ENCODE measurements around the gene ABI3.
"Not testable (repeated sequence)": the region's sequence is repeated elsewhere in the genome, so short reads cannot be mapped to it uniquely, and the experiment has no call there.

ABI3 gene

DNA sequence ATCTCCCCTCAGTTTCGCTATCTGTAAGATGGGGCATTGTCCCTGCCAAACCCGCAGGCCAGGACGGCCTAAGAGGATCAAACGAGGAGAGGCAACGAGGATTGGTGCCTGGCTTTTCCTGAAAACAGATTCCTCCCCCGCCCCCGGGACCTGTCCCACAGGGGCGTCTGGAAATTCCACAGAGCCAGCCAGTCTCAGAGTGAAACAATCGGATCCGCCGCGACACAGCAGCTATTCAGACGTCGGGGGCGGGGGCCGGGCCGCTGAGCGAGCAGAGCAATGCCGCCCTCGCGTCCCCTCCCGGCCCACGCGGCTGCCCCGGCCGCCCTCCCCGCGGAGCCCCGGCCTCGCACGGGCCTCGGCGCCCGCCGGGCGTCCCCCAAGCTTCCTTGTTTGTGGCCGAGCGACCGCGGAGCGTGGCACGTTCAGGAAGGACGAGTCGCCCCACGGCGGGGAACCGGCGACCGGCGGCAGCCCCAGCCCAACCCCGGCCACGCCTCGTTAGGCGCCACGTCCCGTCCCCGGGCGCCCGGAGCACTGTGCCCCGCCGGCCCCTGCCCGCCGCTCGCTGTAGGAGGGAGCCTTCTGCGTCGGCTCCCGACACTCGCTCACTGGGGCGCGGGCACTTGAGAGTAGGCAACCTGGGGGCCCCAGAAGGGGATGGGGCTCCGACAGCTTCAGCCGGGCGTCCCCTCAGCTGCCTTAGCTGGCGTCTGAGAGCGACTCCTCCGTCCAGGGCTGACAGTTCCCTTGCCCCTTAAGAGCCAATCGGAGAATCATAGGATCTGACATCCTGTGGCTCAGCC, 49.7 kb downstream of the ABI3 start:
- Mint-ChIP-seq H3K27ac (peak overlapping the region; percentile 24 to 66 (median 64)), H3K4me1 (peaks cover 4% of the 10 kb centered on the region), H3K27me3 (ENCODE audit: low read depth) (peaks cover 16% of the 10 kb centered on the region), H3K9me3 (no peaks in the 10 kb centered on the region), H3K36me3 (ENCODE audit: low read depth) (no peaks in the 10 kb centered on the region), H3K4me3 (peak overlapping the region; percentile 80 to 82 (median 81))
- no peak for TF ChIP-seq CTCF (IDR thresholded peaks at IDR 0.05; ENCODE audit: unreplicated experiment in 3 of 3)

- Mint-ChIP-seq H3K36me3 (ENCODE audit: low read depth) (no peaks in the 10 kb centered on the region), H3K27me3 (ENCODE audit: low read depth) (peaks cover 11% of the 10 kb centered on the region), H3K9me3 (no peaks in the 10 kb centered on the region), H3K27ac (peak overlapping the region; percentile 24 to 66 (median 64)), H3K4me1 (peaks cover 4% of the 10 kb centered on the region), H3K4me3 (peak overlapping the region; percentile 80 to 82 (median 81))
- TF ChIP-seq CTCF (IDR thresholded peaks at IDR 0.05; ENCODE audit: unreplicated experiment in 3 of 3), result no peak
These were observed 50.3 kb downstream of the ABI3 start for GRCh38 chr17:49260817-49261291.

DNA sequence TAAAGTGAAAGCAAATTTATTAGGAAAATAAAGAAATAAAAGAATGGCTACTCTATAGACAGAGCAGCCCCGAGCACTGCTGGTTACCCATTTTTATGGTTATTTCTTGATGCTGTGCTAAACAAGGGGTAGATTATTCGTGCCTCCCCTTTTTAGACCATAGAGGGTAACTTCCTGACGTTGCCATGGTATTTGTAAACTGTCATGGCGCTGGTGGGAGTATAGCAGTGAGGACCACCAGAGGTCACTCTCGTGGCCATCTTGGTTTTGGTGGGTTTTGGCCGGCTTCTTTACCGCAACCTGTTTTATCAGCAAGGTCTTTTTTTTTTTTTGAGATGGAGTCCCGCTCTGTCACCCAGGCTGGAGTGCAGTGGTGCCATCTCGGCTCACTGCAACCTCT, 51.0 kb downstream of the ABI3 start:
- not testable (repeated sequence) for H3K9me3 Mint-ChIP-seq

GRCh38 chr17:49266233-49266632, 55.7 kb downstream of the ABI3 start:
- H3K9me3 Mint-ChIP-seq, result no peaks in the 10 kb centered on the region
- TF ChIP-seq CTCF (IDR thresholded peaks at IDR 0.05; ENCODE audit: unreplicated experiment in 3 of 3), result no peak
- H3K4me1 Mint-ChIP-seq, result peaks cover 2% of the 10 kb centered on the region
- H3K27me3 Mint-ChIP-seq (ENCODE audit: low read depth), result peaks cover 7% of the 10 kb centered on the region
- no peak overlapping the region for H3K27ac Mint-ChIP-seq
- H3K36me3 Mint-ChIP-seq (ENCODE audit: low read depth), result no peaks in the 10 kb centered on the region
- H3K4me3 Mint-ChIP-seq, result no peak overlapping the region

More for the DNA sequence above, 51.0 kb downstream of the ABI3 start:
- H3K4me3 Mint-ChIP-seq, result peak overlapping the region; percentile 80 to 82 (median 81)
- not testable (repeated sequence) for H3K36me3 Mint-ChIP-seq (ENCODE audit: low read depth); H3K4me1 Mint-ChIP-seq
- H3K27me3 Mint-ChIP-seq (ENCODE audit: low read depth), result peaks cover 11% of the 10 kb centered on the region
- H3K27ac Mint-ChIP-seq, result peak overlapping the region in 1 of 3 experiments; percentile 24

DNA sequence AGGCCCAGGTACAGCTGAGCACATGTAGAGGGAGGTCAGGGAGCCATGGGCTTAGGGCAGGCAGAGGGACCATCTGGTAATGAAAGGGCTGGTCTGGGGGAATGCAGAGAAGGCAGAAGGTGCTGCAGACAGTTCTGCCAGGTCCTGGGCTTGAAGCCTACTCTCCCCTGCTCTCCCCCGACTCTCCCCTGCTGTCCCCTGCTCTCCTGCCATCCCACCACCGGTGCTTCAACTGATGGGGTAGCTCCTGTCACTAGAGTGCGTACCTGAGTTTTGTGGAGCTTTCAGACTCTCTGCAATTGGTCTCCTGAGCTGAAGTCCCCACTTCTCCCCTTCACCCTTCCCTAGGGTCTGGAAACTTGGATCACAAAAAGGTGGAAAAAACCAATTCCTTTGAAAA, 57.4 kb downstream of the ABI3 start:
- no peak for TF ChIP-seq CTCF (IDR thresholded peaks at IDR 0.05; ENCODE audit: unreplicated experiment in 3 of 3)
- no peaks in the 10 kb centered on the region for H3K9me3 Mint-ChIP-seq
- H3K27me3 Mint-ChIP-seq (ENCODE audit: low read depth), result peaks cover 4% of the 10 kb centered on the region
- H3K4me3 Mint-ChIP-seq, result no peak overlapping the region
- H3K36me3 Mint-ChIP-seq (ENCODE audit: low read depth), result no peaks in the 10 kb centered on the region
- no peaks in the 10 kb centered on the region for H3K4me1 Mint-ChIP-seq
- no peak overlapping the region for H3K27ac Mint-ChIP-seq

DNA sequence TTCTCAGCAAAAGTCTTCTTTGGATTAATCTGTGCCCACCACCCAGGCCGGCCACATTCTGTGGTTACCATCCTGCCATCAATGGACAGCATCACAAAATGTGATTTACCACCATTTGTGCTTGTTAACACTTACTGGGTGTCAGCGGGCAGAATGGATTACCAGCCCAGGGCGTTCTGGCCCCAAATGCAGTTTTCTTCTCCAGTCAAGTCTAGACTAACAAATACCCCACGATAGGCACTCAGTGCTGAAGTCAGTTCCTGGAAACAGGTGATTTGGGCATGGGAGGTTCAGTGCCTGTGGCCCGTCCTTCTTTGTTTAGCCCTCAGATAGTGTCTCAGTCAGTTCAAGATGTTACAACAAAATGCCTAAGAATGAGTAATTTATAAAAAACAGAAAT, 58.8 kb downstream of the ABI3 start:
- peaks cover 4% of the 10 kb centered on the region for H3K27me3 Mint-ChIP-seq (ENCODE audit: low read depth)
- H3K4me1 Mint-ChIP-seq, result no peaks in the 10 kb centered on the region
- TF ChIP-seq CTCF (IDR thresholded peaks at IDR 0.05; ENCODE audit: unreplicated experiment in 3 of 3), result no peak
- H3K36me3 Mint-ChIP-seq (ENCODE audit: low read depth), result no peaks in the 10 kb centered on the region
- no peak overlapping the region for H3K4me3 Mint-ChIP-seq
- no peak overlapping the region for H3K27ac Mint-ChIP-seq
- H3K9me3 Mint-ChIP-seq, result no peaks in the 10 kb centered on the region
